ENCODE data around the gene RPL7L1.

Gene RPL7L1

GRCh38 chr6:42936398-42936797, 57.0 kb downstream of the RPL7L1 start:
- DNase-seq = no peak

- no peak for DNase-seq
Observed at GRCh38 chr6:42937548-42938427, 58.4 kb downstream of the RPL7L1 start.

GRCh38 chr6:42938428-42938796, 59.0 kb downstream of the RPL7L1 start:
- DNase-seq = no peak

- no peak for DNase-seq
Observed at GRCh38 chr6:42938987-42939809, 59.8 kb downstream of the RPL7L1 start.
